ENCODE results near the gene CPT1C. TPM values are rescaled to one million over a fixed set of nuclear protein-coding genes. Genes with fewer than 3 reads are reported as not detected.

CPT1C gene
- total and polyA plus RNA-seq, 2 donors (not counting 3 experiments of a cell fraction or from before 2014, with no cell fraction given): 45.7 to 80.8 TPM

GRCh38 chr19:49665036-49665350 is 25.9 kb upstream of the CPT1C start:
- Histone ChIP-seq H3K4me3 (replicated peaks in 1 of 3; ENCODE audit: insufficient read depth in 1 of 3, low read depth in 1 of 3, low read length in 3 of 3) (peak overlapping the region; percentile 42 to 88 (median 67)), H3K9me1 (replicated peaks; ENCODE audit: control insufficient read depth, extremely low read depth, insufficient read depth, low read length) (no peaks in the 10 kb centered on the region), H3K27me3 (ENCODE audit: control insufficient read depth in 2 of 2, insufficient read depth in 2 of 2, low read length in 2 of 2) (no peaks in the 10 kb centered on the region), H3K4me1 (ENCODE audit: control insufficient read depth, extremely low read depth, insufficient read depth, low read length) (peaks cover 8% of the 10 kb centered on the region), H3K9ac (replicated peaks; ENCODE audit: extremely low read depth, insufficient read depth, low read length) (peak overlapping the region; percentile 41), H2AFZ (ENCODE audit: low read depth, low read length) (peak overlapping the region; percentile 5), H3K36me3 (ENCODE audit: control insufficient read depth in 2 of 2, extremely low read depth in 1 of 2, insufficient read depth in 2 of 2, low read length in 2 of 2) (peaks cover 0 to 27% of the 10 kb centered on the region in 2 experiments), H3K4me2 (ENCODE audit: insufficient read depth, low read length) (peak overlapping the region; percentile 70), H3K27ac (ENCODE audit: insufficient read depth, low read depth, low read length) (no peak overlapping the region), H3K9me3 (replicated peaks; ENCODE audit: control insufficient read depth, insufficient read depth, low read length) (no peaks in the 10 kb centered on the region), H3K79me2 (ENCODE audit: control insufficient read depth, insufficient read depth, low read length) (peaks cover 17% of the 10 kb centered on the region), H4K20me1 (replicated peaks; ENCODE audit: control insufficient read depth, extremely low read depth, insufficient read depth, low read length) (no peaks in the 10 kb centered on the region)
- no TSS peak for BruUV-seq (replicated peaks)
- ChIA-PET POLR2A (interaction anchor here (1.4 to 2.1 kb wide), 2 partner anchors 11 to 25 kb away, joined by 6 to 14 read pairs; partner anchors contain the start of gene RRAS), CTCF (interaction anchor here (1.0 to 2.2 kb wide), 5 partner anchors 11 to 162 kb away, joined by 3 to 15 read pairs (median 6); partner anchors contain the start of genes PRMT1 and SCAF1)
- no peak for FAIRE-seq
- DNase-seq (ENCODE audit: low read depth, low spot score): no peak
- dilution Hi-C loops (cut with MboI; ENCODE audit: extremely low pct_ligation_motif_present, low sequenced_read_pairs): no loop called here
- intact Hi-C loops (cut with micrococcal nuclease): loop anchor here (1.0 kb wide), 3 partner anchors 11 to 75 kb away; partner anchors contain the start of gene RRAS
- TF ChIP-seq JUN (IDR thresholded peaks at IDR 0.05; ENCODE audit: borderline replicate concordance, insufficient read depth, insufficient read length, low read depth) (no peak), MAX (IDR thresholded peaks at IDR 0.05; ENCODE audit: insufficient read depth, insufficient read length) (no peak), POLR2AphosphoS5 (IDR thresholded peaks at IDR 0.05; ENCODE audit: insufficient read depth, low read depth, low read length) (no peak), EZH2 (IDR thresholded peaks at IDR 0.05; ENCODE audit: borderline replicate concordance, low read depth, low read length, severe bottlenecking) (no peak), POLR2A (IDR thresholded peaks at IDR 0.05; ENCODE audit: low read depth, low read length) (no peak)

- Histone ChIP-seq H3K4me2 (ENCODE audit: insufficient read depth, low read length) (peak within 1 kb of the TSS; percentile 88), H3K9me3 (replicated peaks; ENCODE audit: control insufficient read depth, insufficient read depth, low read length) (no peaks in the 10 kb centered on the region), H3K79me2 (ENCODE audit: control insufficient read depth, insufficient read depth, low read length) (peaks cover 17% of the 10 kb centered on the region), H3K4me3 (replicated peaks in 1 of 3; ENCODE audit: insufficient read depth in 1 of 3, low read depth in 1 of 3, low read length in 3 of 3) (peak within 1 kb of the TSS; percentile 42 to 88 (median 67)), H3K9ac (replicated peaks; ENCODE audit: extremely low read depth, insufficient read depth, low read length) (peak within 1 kb of the TSS; percentile 41), H3K9me1 (replicated peaks; ENCODE audit: control insufficient read depth, extremely low read depth, insufficient read depth, low read length) (no peaks in the 10 kb centered on the region), H4K20me1 (replicated peaks; ENCODE audit: control insufficient read depth, extremely low read depth, insufficient read depth, low read length) (no peaks in the 10 kb centered on the region), H3K36me3 (ENCODE audit: control insufficient read depth in 2 of 2, extremely low read depth in 1 of 2, insufficient read depth in 2 of 2, low read length in 2 of 2) (peaks cover 0 to 23% of the 10 kb centered on the region in 2 experiments), H3K27me3 (ENCODE audit: control insufficient read depth in 2 of 2, insufficient read depth in 2 of 2, low read length in 2 of 2) (no peaks in the 10 kb centered on the region), H3K27ac (ENCODE audit: insufficient read depth, low read depth, low read length) (peak within 1 kb of the TSS; percentile 35), H3K4me1 (ENCODE audit: control insufficient read depth, extremely low read depth, insufficient read depth, low read length) (peaks cover 8% of the 10 kb centered on the region), H2AFZ (ENCODE audit: low read depth, low read length) (peak within 1 kb of the TSS; percentile 53)
- dilution Hi-C loops (cut with MboI; ENCODE audit: extremely low pct_ligation_motif_present, low sequenced_read_pairs) (no loop called here), intact Hi-C loops (cut with micrococcal nuclease) (loop anchor here (1.0 kb wide), 3 partner anchors 11 to 75 kb away; partner anchors contain the start of gene RRAS)
- BruUV-seq (replicated peaks): no TSS peak
- peak; percentile 98 for FAIRE-seq
- DNase-seq (ENCODE audit: low read depth, low spot score): peak; percentile 97
- POLR2A ChIA-PET: interaction anchor here (0.6 to 2.1 kb wide), 4 partner anchors 10 to 95 kb away, joined by 3 to 14 read pairs (median 4); partner anchors contain the start of genes RRAS and SCAF1
- TF ChIP-seq EZH2 (IDR thresholded peaks at IDR 0.05; ENCODE audit: borderline replicate concordance, low read depth, low read length, severe bottlenecking) (no peak), MAX (IDR thresholded peaks at IDR 0.05; ENCODE audit: insufficient read depth, insufficient read length) (peak; percentile 6)
- TF ChIP-seq, protein P1, sequence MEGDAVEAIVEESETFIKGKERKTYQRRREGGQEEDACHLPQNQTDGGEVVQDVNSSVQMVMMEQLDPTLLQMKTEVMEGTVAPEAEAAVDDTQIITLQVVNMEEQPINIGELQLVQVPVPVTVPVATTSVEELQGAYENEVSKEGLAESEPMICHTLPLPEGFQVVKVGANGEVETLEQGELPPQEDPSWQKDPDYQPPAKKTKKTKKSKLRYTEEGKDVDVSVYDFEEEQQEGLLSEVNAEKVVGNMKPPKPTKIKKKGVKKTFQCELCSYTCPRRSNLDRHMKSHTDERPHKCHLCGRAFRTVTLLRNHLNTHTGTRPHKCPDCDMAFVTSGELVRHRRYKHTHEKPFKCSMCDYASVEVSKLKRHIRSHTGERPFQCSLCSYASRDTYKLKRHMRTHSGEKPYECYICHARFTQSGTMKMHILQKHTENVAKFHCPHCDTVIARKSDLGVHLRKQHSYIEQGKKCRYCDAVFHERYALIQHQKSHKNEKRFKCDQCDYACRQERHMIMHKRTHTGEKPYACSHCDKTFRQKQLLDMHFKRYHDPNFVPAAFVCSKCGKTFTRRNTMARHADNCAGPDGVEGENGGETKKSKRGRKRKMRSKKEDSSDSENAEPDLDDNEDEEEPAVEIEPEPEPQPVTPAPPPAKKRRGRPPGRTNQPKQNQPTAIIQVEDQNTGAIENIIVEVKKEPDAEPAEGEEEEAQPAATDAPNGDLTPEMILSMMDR (IDR thresholded peaks at IDR 0.05; ENCODE audit: extremely low read depth in 1 of 2, insufficient read depth in 1 of 2, low read depth in 1 of 2, low read length in 2 of 2): no peak
- CTCF ChIA-PET: interaction anchor here (1.0 to 2.2 kb wide), 4 partner anchors 11 to 163 kb away, joined by 3 to 15 read pairs (median 6); partner anchors contain the start of genes PRMT1 and SCAF1
Measured at GRCh38 chr19:49665351-49666119, 25.4 kb upstream of the CPT1C start, which contains the start of the genes BCL2L12 and IRF3. BCL2L12 (plus strand) TSS chr19:49665933; CDS start chr19:49666693, 760 bp downstream. IRF3 (minus strand) TSS chr19:49665857; CDS start chr19:49664838, 1,019 bp downstream.
